SK-N-SH (cell line): Measurements from ENCODE around the gene CEBPZ. TPM values are rescaled to one million over a fixed set of nuclear protein-coding genes. Genes with fewer than 3 reads are reported as not detected.
"Not testable (repeated sequence)": the region's sequence is repeated elsewhere in the genome, so short reads cannot be mapped to it uniquely, and the experiment has no call there.

ENCODE experiments used
- CTCF ChIA-PET: fragments of 300-600, 350-600 bp; formaldehyde crosslinking; extraction: SDS; loops from one replicate; lab custom pipeline; 2021; lab: Yijun Ruan, JAX
- POLR2A ChIA-PET: fragments of 350-600 bp; sonication (Branson Sonifier 250); formaldehyde crosslinking; extraction: SDS; loops from one replicate; lab custom pipeline; 2020; ENCODE audit warnings: antibody characterized with exemption, inconsistent platforms; lab: Yijun Ruan, JAX
- DNase-seq: peaks from one replicate; pipeline ENCODE4 v3.0.0; 2012
- H2AFZ ChIP-seq: fragments of 200-600 bp; sonication (generic); 2 replicates; pipeline ENCODE4 v1.8.1; 2016; ENCODE audit warnings: antibody characterized with exemption, mild to moderate bottlenecking, low read depth
- H3F3A ChIP-seq: fragments of 200-600 bp; sonication (generic); replicated peaks from 2 replicates; pipeline ENCODE3; 2016; ENCODE audit warnings: antibody characterized with exemption, mild to moderate bottlenecking; ENCODE audit not compliant: insufficient read depth
- H3K27ac ChIP-seq, 2 experiments: fragments of 200-500 bp in 1 of 2; fragments of 200-600 bp in 1 of 2; sonication (Bioruptor generic) in 1 of 2; sonication (generic), shearing (Covaris generic) in 1 of 2; 2 replicates each; pipeline versions ENCODE4 v1.5.1 to v1.6.1; 2014 to 2016; ENCODE audit warnings: low read depth in 2 of 2, inconsistent platforms in 1 of 2, low read length in 1 of 2, mild to moderate bottlenecking in 1 of 2, mixed read lengths in 1 of 2
- H3K27me3 ChIP-seq: fragments of 200-600 bp; sonication (generic), shearing (Covaris generic); 2 replicates; pipeline ENCODE4 v1.6.1; 2016; ENCODE audit warnings: mixed run types; ENCODE audit not compliant: insufficient read depth
- H3K36me3 ChIP-seq, 2 experiments: fragments of 200-500 bp in 1 of 2; fragments of 200-600 bp in 1 of 2; sonication (Bioruptor generic) in 1 of 2; sonication (generic) in 1 of 2; replicated peaks in 1 of 2; 2 replicates each; pipeline versions ENCODE3 to v1.5.1; 2014 to 2016; ENCODE audit warnings: low read length in 1 of 2, mild to moderate bottlenecking in 1 of 2; ENCODE audit not compliant: insufficient read depth in 2 of 2, control insufficient read depth in 1 of 2
- H3K4me1 ChIP-seq, 2 experiments: fragments of 200-500 bp in 1 of 2; fragments of 200-600 bp in 1 of 2; sonication (Bioruptor generic) in 1 of 2; sonication (generic), shearing (Covaris generic) in 1 of 2; 2 replicates each; pipeline versions ENCODE4 v1.5.1 to v1.6.1; 2014 to 2016; ENCODE audit warnings: low read depth in 1 of 2, low read length in 1 of 2, mixed run types in 1 of 2; ENCODE audit not compliant: insufficient read depth in 2 of 2, control insufficient read depth in 1 of 2
- H3K4me2 ChIP-seq: fragments of 200-600 bp; sonication (generic), shearing (Covaris generic); 2 replicates; pipeline ENCODE4 v1.6.1; 2017; ENCODE audit warnings: mixed run types
- H3K4me3 ChIP-seq, 2 experiments: fragments of 200-500 bp in 1 of 2; fragments of 200-600 bp in 1 of 2; sonication (Bioruptor generic) in 1 of 2; sonication (generic), shearing (Covaris generic) in 1 of 2; 2 replicates each; pipeline versions ENCODE4 v1.5.1 to v1.8.1; 2014 to 2016; ENCODE audit warnings: low read depth in 2 of 2, inconsistent platforms in 1 of 2, low read length in 1 of 2, mild to moderate bottlenecking in 1 of 2, mixed read lengths in 1 of 2, moderate library complexity in 1 of 2
- H3K79me2 ChIP-seq: fragments of 200-600 bp; sonication (generic); 2 replicates; pipeline ENCODE4 v1.8.1; 2017; ENCODE audit warnings: mild to moderate bottlenecking; ENCODE audit not compliant: insufficient read depth
- H3K9ac ChIP-seq: fragments of 200-600 bp; sonication (generic); 2 replicates; pipeline ENCODE4 v1.6.1; 2017; ENCODE audit warnings: mixed run types
- H3K9me2 ChIP-seq: fragments of 200-600 bp; sonication (generic); 2 replicates; pipeline ENCODE4 v1.6.1; 2017; ENCODE audit warnings: mixed run types
- H3K9me3 ChIP-seq: fragments of 200-600 bp; sonication (generic); 2 replicates; pipeline ENCODE4 v1.6.1; 2017; ENCODE audit warnings: mixed run types, mild to moderate bottlenecking, moderate library complexity
- H4K20me1 ChIP-seq: fragments of 200-600 bp; sonication (generic); 2 replicates; pipeline ENCODE4 v1.6.1; 2017; ENCODE audit warnings: mild to moderate bottlenecking, mixed run types; ENCODE audit not compliant: insufficient read depth
- CHD2 ChIP-seq: fragments of 150-350 bp; IDR thresholded peaks from 2 replicates; pipeline ENCODE4 v1.6.1; 2018; ENCODE audit warnings: low read length; ENCODE audit not compliant: partially characterized antibody
- FOSL2 ChIP-seq: IDR thresholded peaks from 2 replicates; pipeline ENCODE4 v1.4.0; 2012; ENCODE audit warnings: low read depth, mild to moderate bottlenecking, moderate library complexity, borderline replicate concordance
- FOXJ3 ChIP-seq: sonication (generic); formaldehyde crosslinking; IDR thresholded peaks from 2 replicates; pipeline ENCODE4 v1.5.1; 2020; ENCODE audit warnings: mild to moderate bottlenecking, missing genetic modification reagents
- MXI1 ChIP-seq: IDR thresholded peaks from 2 replicates; pipeline ENCODE4 v1.6.1; 2012; ENCODE audit warnings: mild to moderate bottlenecking, low read depth, low read length, improper control_type of control experiment
- NFIC ChIP-seq: IDR thresholded peaks from 2 replicates; pipeline ENCODE4 v1.4.0; 2012; ENCODE audit warnings: borderline replicate concordance
- NRF1 ChIP-seq: IDR thresholded peaks from 2 replicates; pipeline ENCODE4 v1.6.1; 2012; ENCODE audit warnings: low read depth, mild to moderate bottlenecking, low read length
- POLR2AphosphoS5 ChIP-seq: IDR thresholded peaks from 2 replicates; pipeline ENCODE4 v1.6.1; 2012; ENCODE audit warnings: low read depth, low read length
- RAD21 ChIP-seq: IDR thresholded peaks from 2 replicates; pipeline ENCODE4 v1.6.1; 2012; ENCODE audit warnings: mild to moderate bottlenecking, low read length
- RCOR1 ChIP-seq: fragments of 150-350 bp; IDR thresholded peaks from 2 replicates; pipeline ENCODE4 v1.6.1; 2017; ENCODE audit warnings: antibody characterized with exemption, low read length
- TAF1 ChIP-seq: IDR thresholded peaks from 2 replicates; pipeline ENCODE4 v1.6.1; 2012; ENCODE audit warnings: low read depth, mild to moderate bottlenecking, low read length, moderate library complexity, borderline replicate concordance
- TCF12 ChIP-seq: IDR thresholded peaks from 2 replicates; pipeline ENCODE4 v1.4.0; 2012
- TEAD4 ChIP-seq: IDR thresholded peaks from 2 replicates; pipeline ENCODE4 v1.4.0; 2012; ENCODE audit warnings: mild to moderate bottlenecking, borderline replicate concordance; ENCODE audit not compliant: insufficient read depth
- YY1 ChIP-seq: IDR thresholded peaks from 2 replicates; pipeline ENCODE4 v1.4.0; 2012; ENCODE audit warnings: low read depth, mild to moderate bottlenecking
- WGBS: methylation state at CpG from one replicate; pipeline ENCODE4 v1.1.6; 2017; ENCODE audit warnings: low lambda C conversion rate; 5-methylcytosine and 5-hydroxymethylcytosine counted together
- polyA plus RNA-seq, 3 experiments: library from polyadenylated mRNA; depleted of rRNA; stranded (reverse); fragments of >200 nt; gene quantifications; 2 replicates each; pipeline ENCODE4 v1.2.3, GENCODE V29; 2012
- TF ChIP-seq, protein P1 (sequence below): fragments of 150-350 bp; IDR thresholded peaks from 2 replicates; pipeline ENCODE4 v1.6.1; 2017; ENCODE audit warnings: antibody characterized with exemption, low read length, low read depth, borderline replicate concordance
- TF ChIP-seq, protein P2 (sequence below): fragments of 150-350 bp; IDR thresholded peaks from 2 replicates; pipeline ENCODE4 v1.6.1; 2016; ENCODE audit warnings: mild to moderate bottlenecking, low read depth, low read length
- TF ChIP-seq, protein P3 (sequence below): IDR thresholded peaks from 2 replicates; pipeline ENCODE4 v1.4.0; 2012; ENCODE audit warnings: low read depth, borderline replicate concordance
- TF ChIP-seq, protein P4 (sequence below): IDR thresholded peaks from 2 replicates; pipeline ENCODE4 v1.4.0; 2012; ENCODE audit warnings: low read depth

CEBPZ gene
- polyA plus RNA-seq, 1 of the 3 experiments (the other 2 are of a cell fraction): 9.7 TPM

DNA sequence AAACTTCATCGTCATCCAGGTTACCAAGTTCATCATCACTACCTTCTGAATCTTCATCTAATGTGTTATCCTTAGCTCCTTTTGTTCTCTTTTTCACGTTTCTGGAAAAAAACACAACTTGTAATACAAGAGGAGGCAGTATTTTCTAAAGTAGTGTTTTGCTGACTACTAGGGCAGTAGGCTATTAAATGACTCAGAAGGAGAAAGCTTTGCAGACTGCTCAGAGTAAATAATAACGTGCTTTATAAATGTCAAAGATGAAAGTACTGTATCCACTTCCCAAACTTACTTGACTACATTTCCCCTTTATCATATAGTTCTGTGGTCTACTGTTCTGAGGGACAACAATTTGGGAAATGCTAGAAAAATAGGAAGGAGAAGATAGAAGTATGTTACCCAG, 19.5 kb downstream of the CEBPZ start:
- CTCF ChIA-PET: interaction anchor here (0.6 to 2.1 kb wide), 5 partner anchors 11 to 679 kb away, joined by 3 to 8 read pairs (median 4); no protein-coding TSS in a partner anchor

DNA sequence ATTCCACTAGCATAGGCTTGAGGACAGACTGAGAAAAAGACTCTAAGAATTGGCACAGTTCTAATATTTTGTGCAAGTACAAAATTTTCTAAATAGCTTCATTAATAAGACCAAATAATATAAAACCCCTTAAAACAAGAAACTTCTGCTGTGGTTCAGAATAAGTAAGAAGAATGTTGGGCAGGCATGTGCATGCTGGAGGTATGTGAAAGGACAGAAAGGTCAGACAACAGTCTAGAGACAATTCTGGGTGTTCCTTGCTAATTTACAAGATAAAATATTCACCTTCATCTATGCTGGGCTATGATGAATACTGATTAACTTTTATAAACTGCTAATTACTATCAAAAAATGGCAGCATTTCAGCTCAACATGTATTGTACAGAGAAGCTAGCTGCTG, 20.2 kb downstream of the CEBPZ start:
- no peaks in the 10 kb centered on the region for H3K9me2 ChIP-seq
- peaks cover 94 to 99% of the 10 kb centered on the region in 2 experiments for H3K36me3 ChIP-seq
- H3K27me3 ChIP-seq: no peaks in the 10 kb centered on the region
- TF ChIP-seq RCOR1 (no peak), NFIC (no peak), YY1 (no peak), FOXJ3 (CRISPR knock-in tag) (no peak), RAD21 (no peak), TAF1 (no peak), TEAD4 (no peak), FOSL2 (no peak), NRF1 (no peak), TCF12 (no peak)
- TF ChIP-seq, protein P1, sequence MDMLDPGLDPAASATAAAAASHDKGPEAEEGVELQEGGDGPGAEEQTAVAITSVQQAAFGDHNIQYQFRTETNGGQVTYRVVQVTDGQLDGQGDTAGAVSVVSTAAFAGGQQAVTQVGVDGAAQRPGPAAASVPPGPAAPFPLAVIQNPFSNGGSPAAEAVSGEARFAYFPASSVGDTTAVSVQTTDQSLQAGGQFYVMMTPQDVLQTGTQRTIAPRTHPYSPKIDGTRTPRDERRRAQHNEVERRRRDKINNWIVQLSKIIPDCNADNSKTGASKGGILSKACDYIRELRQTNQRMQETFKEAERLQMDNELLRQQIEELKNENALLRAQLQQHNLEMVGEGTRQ: no peak
- TF ChIP-seq, protein P2, sequence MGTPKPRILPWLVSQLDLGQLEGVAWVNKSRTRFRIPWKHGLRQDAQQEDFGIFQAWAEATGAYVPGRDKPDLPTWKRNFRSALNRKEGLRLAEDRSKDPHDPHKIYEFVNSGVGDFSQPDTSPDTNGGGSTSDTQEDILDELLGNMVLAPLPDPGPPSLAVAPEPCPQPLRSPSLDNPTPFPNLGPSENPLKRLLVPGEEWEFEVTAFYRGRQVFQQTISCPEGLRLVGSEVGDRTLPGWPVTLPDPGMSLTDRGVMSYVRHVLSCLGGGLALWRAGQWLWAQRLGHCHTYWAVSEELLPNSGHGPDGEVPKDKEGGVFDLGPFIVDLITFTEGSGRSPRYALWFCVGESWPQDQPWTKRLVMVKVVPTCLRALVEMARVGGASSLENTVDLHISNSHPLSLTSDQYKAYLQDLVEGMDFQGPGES: no peak
- POLR2A ChIA-PET: interaction anchor here (0.5 kb wide), 1 partner anchor 25 kb away, joined by 3 read pairs; no protein-coding TSS in a partner anchor
- no peak overlapping the region for H3K4me3 ChIP-seq
- peaks cover 41% of the 10 kb centered on the region for H3K79me2 ChIP-seq
- H3K4me1 ChIP-seq: peaks cover 0 to 6% of the 10 kb centered on the region in 2 experiments; a peak in 2 of 4 replicates
- H3K9ac ChIP-seq: no peak overlapping the region
- peaks cover 23% of the 10 kb centered on the region for H3F3A ChIP-seq
- peaks cover 16% of the 10 kb centered on the region; the same call in 1 of the 2 replicates for H3K9me3 ChIP-seq
- no peak overlapping the region for H3K4me2 ChIP-seq
- H2AFZ ChIP-seq: no peak overlapping the region
- H4K20me1 ChIP-seq: no peaks in the 10 kb centered on the region
- H3K27ac ChIP-seq: no peak overlapping the region; a peak in 1 of 4 replicates
- CTCF ChIA-PET: interaction anchor here (0.9 to 2.1 kb wide), 4 partner anchors 12 to 680 kb away, joined by 3 to 8 read pairs (median 5); no protein-coding TSS in a partner anchor
- DNase-seq: no peak

More for the DNA sequence above, 19.5 kb downstream of the CEBPZ start:
- H3K4me2 ChIP-seq: no peak overlapping the region
- 92% methylated on average over 3 of the region's 3 CpGs for WGBS
- H3K9me2 ChIP-seq: no peaks in the 10 kb centered on the region
- H3F3A ChIP-seq: peaks cover 23% of the 10 kb centered on the region
- DNase-seq: no peak
- H4K20me1 ChIP-seq: no peaks in the 10 kb centered on the region
- peaks cover 35% of the 10 kb centered on the region; the same call in 1 of the 2 replicates for H3K79me2 ChIP-seq
- no peaks in the 10 kb centered on the region for H3K27me3 ChIP-seq
- peaks cover 94 to 99% of the 10 kb centered on the region in 2 experiments for H3K36me3 ChIP-seq
- H3K9me3 ChIP-seq: peaks cover 16% of the 10 kb centered on the region; the same call in 1 of the 2 replicates
- TF ChIP-seq, protein P3, sequence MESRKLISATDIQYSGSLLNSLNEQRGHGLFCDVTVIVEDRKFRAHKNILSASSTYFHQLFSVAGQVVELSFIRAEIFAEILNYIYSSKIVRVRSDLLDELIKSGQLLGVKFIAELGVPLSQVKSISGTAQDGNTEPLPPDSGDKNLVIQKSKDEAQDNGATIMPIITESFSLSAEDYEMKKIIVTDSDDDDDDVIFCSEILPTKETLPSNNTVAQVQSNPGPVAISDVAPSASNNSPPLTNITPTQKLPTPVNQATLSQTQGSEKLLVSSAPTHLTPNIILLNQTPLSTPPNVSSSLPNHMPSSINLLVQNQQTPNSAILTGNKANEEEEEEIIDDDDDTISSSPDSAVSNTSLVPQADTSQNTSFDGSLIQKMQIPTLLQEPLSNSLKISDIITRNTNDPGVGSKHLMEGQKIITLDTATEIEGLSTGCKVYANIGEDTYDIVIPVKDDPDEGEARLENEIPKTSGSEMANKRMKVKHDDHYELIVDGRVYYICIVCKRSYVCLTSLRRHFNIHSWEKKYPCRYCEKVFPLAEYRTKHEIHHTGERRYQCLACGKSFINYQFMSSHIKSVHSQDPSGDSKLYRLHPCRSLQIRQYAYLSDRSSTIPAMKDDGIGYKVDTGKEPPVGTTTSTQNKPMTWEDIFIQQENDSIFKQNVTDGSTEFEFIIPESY: no peak
- TF ChIP-seq CHD2: no peak
- no peak for TF ChIP-seq POLR2AphosphoS5
- TF ChIP-seq, protein P4, sequence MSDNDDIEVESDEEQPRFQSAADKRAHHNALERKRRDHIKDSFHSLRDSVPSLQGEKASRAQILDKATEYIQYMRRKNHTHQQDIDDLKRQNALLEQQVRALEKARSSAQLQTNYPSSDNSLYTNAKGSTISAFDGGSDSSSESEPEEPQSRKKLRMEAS: no peak
- TF ChIP-seq MXI1: no peak
- POLR2A ChIA-PET: no interaction called here
- H3K27ac ChIP-seq: no peak overlapping the region; a peak in 1 of 4 replicates
- H3K9ac ChIP-seq: no peak overlapping the region
- peaks cover 0 to 6% of the 10 kb centered on the region in 2 experiments; a peak in 2 of 4 replicates for H3K4me1 ChIP-seq
- H2AFZ ChIP-seq: no peak overlapping the region
- H3K4me3 ChIP-seq: no peak overlapping the region

DNA sequence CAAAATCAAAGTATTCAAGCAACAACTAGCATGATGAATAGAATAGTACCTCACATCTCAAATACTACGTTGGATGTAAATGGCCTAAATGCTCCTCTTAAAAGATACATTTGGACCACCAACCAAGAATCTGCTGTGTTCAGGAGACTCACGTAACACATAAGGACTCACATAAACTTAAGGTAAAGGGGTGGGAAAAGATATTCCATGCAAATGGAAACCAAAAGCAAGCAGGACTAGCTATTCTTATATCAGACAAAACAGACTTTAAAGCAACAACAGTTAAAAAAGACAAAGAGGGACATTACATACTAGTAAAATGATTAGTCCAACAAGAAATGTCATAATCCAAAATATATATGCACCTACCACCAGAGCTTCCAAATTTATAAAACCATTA, 24.6 kb downstream of the CEBPZ start:
- H3K4me3 ChIP-seq, DNase-seq, H4K20me1 ChIP-seq, H3K27me3 ChIP-seq, H2AFZ ChIP-seq, POLR2A ChIA-PET, H3K9ac ChIP-seq, H3K9me2 ChIP-seq, H3K27ac ChIP-seq, H3K4me2 ChIP-seq, H3K4me1 ChIP-seq: not testable (repeated sequence)
- Histone ChIP-seq H3F3A (peaks cover 29% of the 10 kb centered on the region), H3K36me3 (peaks cover 87 to 98% of the 10 kb centered on the region in 2 experiments), H3K9me3 (peaks cover 27% of the 10 kb centered on the region; the same call in 1 of the 2 replicates), H3K79me2 (peaks cover 79% of the 10 kb centered on the region)
- WGBS: 94% methylated on average over 2 of the region's 2 CpGs
- CTCF ChIA-PET: interaction anchor here (0.7 to 1.1 kb wide), 2 partner anchors 10 to 38 kb away, joined by 3 to 7 read pairs; no protein-coding TSS in a partner anchor
